Gastrocnemius medialis (tissue), 4 donors: Measurements from ENCODE around the gene SMG6.

ENCODE experiments used
- CTCF ChIP-seq, 5 experiments: fragments of 450-650 bp in 3 of 5; fragments of 200-600 bp in 2 of 5; sonication (generic) in 2 of 5; IDR thresholded peaks in 4 of 5; conservative IDR thresholded peaks in 1 of 5; 1 replicate in 4 of 5; 2 replicates in 1 of 5; pipeline ENCODE4 v1.5.1; 2016 to 2019; ENCODE audit warnings: antibody characterized with exemption in 5 of 5, mild to moderate bottlenecking in 3 of 5, moderate library complexity in 3 of 5
- POLR2A ChIP-seq, 2 donors: fragments of 450-650 bp; IDR thresholded peaks; one replicate each; pipeline ENCODE4 v1.6.1; 2017; ENCODE audit warnings: antibody characterized with exemption in 2 of 2, mild to moderate bottlenecking in 2 of 2, moderate library complexity in 2 of 2

- TF ChIP-seq POLR2A (IDR thresholded peaks at IDR 0.05) (no peak), CTCF (IDR thresholded peaks at IDR 0.05 in 4 of 5, conservative IDR thresholded peaks at IDR 0.05 in 1 of 5) (no peak)
These were observed 286.2 kb downstream of the SMG6 start for GRCh38 chr17:2017274-2017941.
